Measurements from ENCODE around the gene CRYZ.
"Not testable (repeated sequence)": the region's sequence is repeated elsewhere in the genome, so short reads cannot be mapped to it uniquely, and the experiment has no call there.

CRYZ gene

GRCh38 chr1:74733604-74734484 lies 994 bp upstream of the CRYZ start:
- no peaks in the 10 kb centered on the region for H3K9me2 ChIP-seq (replicated peaks; ENCODE audit: control insufficient read depth, low read length)
- no peaks in the 10 kb centered on the region for H3K27me3 ChIP-seq (ENCODE audit: control insufficient read depth, low read length)
- peak overlapping the region; percentile 91 for H3K4me2 ChIP-seq (ENCODE audit: low read length)
- H3K79me2 ChIP-seq (ENCODE audit: control insufficient read depth, low read length): peaks cover 46% of the 10 kb centered on the region
- H3K9me3 ChIP-seq (ENCODE audit: control insufficient read depth, insufficient read depth, low read length): no peaks in the 10 kb centered on the region
- no peaks in the 10 kb centered on the region for H4K20me1 ChIP-seq (ENCODE audit: control insufficient read depth, insufficient read depth, low read depth, low read length)
- peak overlapping the region; percentile 98 for H3K4me3 ChIP-seq (ENCODE audit: low read length)
- peaks cover 44% of the 10 kb centered on the region for H3K36me3 ChIP-seq (ENCODE audit: control insufficient read depth, low read length)
- H3K27ac ChIP-seq (ENCODE audit: low read depth, low read length): peak overlapping the region; percentile 85
- H3K4me1 ChIP-seq (ENCODE audit: control insufficient read depth, low read length): peaks cover 23% of the 10 kb centered on the region
- TF ChIP-seq CTCF (IDR thresholded peaks at IDR 0.05; ENCODE audit: low read depth, low read length, poor library complexity, severe bottlenecking) (peak; percentile 71), EZH2phosphoT487 (IDR thresholded peaks at IDR 0.05; ENCODE audit: borderline replicate concordance, low read length) (no peak)
- peaks cover 6% of the 10 kb centered on the region; the same call in 1 of the 2 replicates for H3F3A ChIP-seq (ENCODE audit: control insufficient read depth, insufficient read depth)

GRCh38 chr1:74732071-74732946 lies 541 bp downstream of the CRYZ start:
- H3K9me3 ChIP-seq (ENCODE audit: control insufficient read depth, insufficient read depth, low read length); H3F3A ChIP-seq (ENCODE audit: control insufficient read depth, insufficient read depth); H4K20me1 ChIP-seq (ENCODE audit: control insufficient read depth, insufficient read depth, low read depth, low read length); H3K27me3 ChIP-seq (ENCODE audit: control insufficient read depth, low read length); H3K9me2 ChIP-seq (replicated peaks; ENCODE audit: control insufficient read depth, low read length): not testable (repeated sequence)
- Histone ChIP-seq H3K27ac (ENCODE audit: low read depth, low read length) (peak overlapping the region; percentile 85), H3K79me2 (ENCODE audit: control insufficient read depth, low read length) (peaks cover 42% of the 10 kb centered on the region), H3K4me3 (ENCODE audit: low read length) (peak overlapping the region; percentile 98), H3K4me1 (ENCODE audit: control insufficient read depth, low read length) (peaks cover 23% of the 10 kb centered on the region), H3K4me2 (ENCODE audit: low read length) (peak overlapping the region; percentile 91), H3K36me3 (ENCODE audit: control insufficient read depth, low read length) (peaks cover 31% of the 10 kb centered on the region)

GRCh38 chr1:74731399-74732052 lies 1.3 kb downstream of the CRYZ start:
- Histone ChIP-seq H3K79me2 (ENCODE audit: control insufficient read depth, low read length) (peaks cover 39% of the 10 kb centered on the region), H3K4me3 (ENCODE audit: low read length) (peak overlapping the region; percentile 98), H3K27me3 (ENCODE audit: control insufficient read depth, low read length) (no peaks in the 10 kb centered on the region), H3K9me3 (ENCODE audit: control insufficient read depth, insufficient read depth, low read length) (no peaks in the 10 kb centered on the region), H3K4me2 (ENCODE audit: low read length) (peak overlapping the region; percentile 91), H4K20me1 (ENCODE audit: control insufficient read depth, insufficient read depth, low read depth, low read length) (no peaks in the 10 kb centered on the region), H3K36me3 (ENCODE audit: control insufficient read depth, low read length) (peaks cover 23% of the 10 kb centered on the region), H3K27ac (ENCODE audit: low read depth, low read length) (no peak overlapping the region), H3F3A (ENCODE audit: control insufficient read depth, insufficient read depth) (peaks cover 6% of the 10 kb centered on the region; the same call in 1 of the 2 replicates), H3K9me2 (replicated peaks; ENCODE audit: control insufficient read depth, low read length) (no peaks in the 10 kb centered on the region), H3K4me1 (ENCODE audit: control insufficient read depth, low read length) (peaks cover 23% of the 10 kb centered on the region)
- TF ChIP-seq CTCF (IDR thresholded peaks at IDR 0.05; ENCODE audit: low read depth, low read length, poor library complexity, severe bottlenecking): no peak
- TF ChIP-seq EZH2phosphoT487 (IDR thresholded peaks at IDR 0.05; ENCODE audit: borderline replicate concordance, low read length): no peak
